ENCODE data around the gene CCDC106.
A peak's percentile ranks its signal among the peaks of the same experiment; 100 is the strongest.

DNA sequence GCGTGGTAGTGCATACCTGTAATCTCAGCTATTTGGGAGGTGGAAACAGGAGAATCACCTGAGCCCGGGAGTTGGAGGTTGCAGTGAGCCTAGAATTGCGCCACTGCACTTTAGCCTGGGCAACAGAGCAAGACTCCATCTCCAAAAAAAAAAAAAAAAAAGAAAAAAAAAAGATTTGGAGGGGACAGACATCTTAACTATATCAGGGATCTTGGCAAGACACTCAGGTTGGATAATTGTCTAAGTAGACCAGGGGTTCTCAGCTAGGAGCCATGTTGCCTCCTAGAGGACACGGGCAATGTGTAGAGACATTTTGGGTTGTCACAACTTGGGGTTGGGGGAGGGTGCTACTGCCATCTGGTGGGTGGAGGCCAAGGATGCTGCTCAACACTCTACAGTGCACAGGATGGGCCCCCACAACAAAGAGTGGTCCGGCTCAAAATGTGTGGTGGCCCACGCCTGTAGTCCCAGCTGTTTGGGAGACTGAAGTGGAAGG, 9.1 kb upstream of the CCDC106 start:
- TF ChIP-seq, protein P1, sequence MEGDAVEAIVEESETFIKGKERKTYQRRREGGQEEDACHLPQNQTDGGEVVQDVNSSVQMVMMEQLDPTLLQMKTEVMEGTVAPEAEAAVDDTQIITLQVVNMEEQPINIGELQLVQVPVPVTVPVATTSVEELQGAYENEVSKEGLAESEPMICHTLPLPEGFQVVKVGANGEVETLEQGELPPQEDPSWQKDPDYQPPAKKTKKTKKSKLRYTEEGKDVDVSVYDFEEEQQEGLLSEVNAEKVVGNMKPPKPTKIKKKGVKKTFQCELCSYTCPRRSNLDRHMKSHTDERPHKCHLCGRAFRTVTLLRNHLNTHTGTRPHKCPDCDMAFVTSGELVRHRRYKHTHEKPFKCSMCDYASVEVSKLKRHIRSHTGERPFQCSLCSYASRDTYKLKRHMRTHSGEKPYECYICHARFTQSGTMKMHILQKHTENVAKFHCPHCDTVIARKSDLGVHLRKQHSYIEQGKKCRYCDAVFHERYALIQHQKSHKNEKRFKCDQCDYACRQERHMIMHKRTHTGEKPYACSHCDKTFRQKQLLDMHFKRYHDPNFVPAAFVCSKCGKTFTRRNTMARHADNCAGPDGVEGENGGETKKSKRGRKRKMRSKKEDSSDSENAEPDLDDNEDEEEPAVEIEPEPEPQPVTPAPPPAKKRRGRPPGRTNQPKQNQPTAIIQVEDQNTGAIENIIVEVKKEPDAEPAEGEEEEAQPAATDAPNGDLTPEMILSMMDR (IDR thresholded peaks at IDR 0.05) = peak in 5 of 6 experiments; percentile 20 to 36 (median 28)
- no peak for TF ChIP-seq POLR2A (IDR thresholded peaks at IDR 0.05)

All from Peyer's patch (tissue), 4 donors.